Fibroblast of lung (primary cell): ENCODE results near the gene LAMTOR4. TPM values are rescaled to one million over a fixed set of nuclear protein-coding genes. Genes with fewer than 3 reads are reported as not detected.

Experiments
- DNase-seq, 2 donors: peaks; one replicate each; pipeline versions ENCODE4 v3.0.0 to v3.0.0-alpha.2; 2010; ENCODE audit warnings: low read depth in 2 of 2
- H2AFZ ChIP-seq: 2 replicates; pipeline ENCODE4 v1.5.1; 2012; ENCODE audit warnings: low read length, control low read depth, inconsistent platforms
- H3K27ac ChIP-seq: 2 replicates; pipeline ENCODE4 v1.5.1; 2011; ENCODE audit warnings: low read length, control low read depth; ENCODE audit not compliant: insufficient read depth
- H3K27me3 ChIP-seq: 2 replicates; pipeline ENCODE4 v1.5.1; 2011; ENCODE audit warnings: mild to moderate bottlenecking, low read length; ENCODE audit not compliant: control insufficient read depth, insufficient read depth
- H3K36me3 ChIP-seq: 2 replicates; pipeline ENCODE4 v1.5.1; 2011; ENCODE audit warnings: low read length; ENCODE audit not compliant: control insufficient read depth, insufficient read depth
- H3K4me1 ChIP-seq: 2 replicates; pipeline ENCODE4 v1.5.1; 2011; ENCODE audit warnings: low read length; ENCODE audit not compliant: control insufficient read depth, insufficient read depth; ENCODE audit errors: extremely low read depth
- H3K4me2 ChIP-seq: 2 replicates; pipeline ENCODE4 v1.5.1; 2011; ENCODE audit warnings: low read length, control low read depth; ENCODE audit not compliant: insufficient read depth; ENCODE audit errors: extremely low read depth
- H3K4me3 ChIP-seq, 4 experiments: fragments of 200-600 bp in 1 of 4; sonication (generic) in 1 of 4; replicated peaks in 1 of 4; 2 replicates each; pipeline ENCODE4 v1.5.1; 2011 to 2016; ENCODE audit warnings: low read length in 4 of 4, low read depth in 3 of 4, mild to moderate bottlenecking in 3 of 4, control low read depth in 2 of 4, inconsistent platforms in 1 of 4, mixed read lengths in 1 of 4; ENCODE audit not compliant: insufficient read depth in 1 of 4; ENCODE audit errors: control extremely low read depth in 1 of 4
- H3K79me2 ChIP-seq: 2 replicates; pipeline ENCODE4 v1.5.1; 2012; ENCODE audit warnings: mild to moderate bottlenecking, low read length, inconsistent platforms; ENCODE audit not compliant: control insufficient read depth, insufficient read depth
- H3K9ac ChIP-seq: 2 replicates; pipeline ENCODE4 v1.5.1; 2011; ENCODE audit warnings: mild to moderate bottlenecking, low read length, control low read depth; ENCODE audit not compliant: insufficient read depth
- H3K9me3 ChIP-seq: 2 replicates; pipeline ENCODE4 v1.5.1; 2012; ENCODE audit warnings: low read depth, low read length; ENCODE audit not compliant: control insufficient read depth, insufficient read depth
- H4K20me1 ChIP-seq: 2 replicates; pipeline ENCODE4 v1.5.1; 2011; ENCODE audit warnings: low read length; ENCODE audit not compliant: control insufficient read depth, insufficient read depth; ENCODE audit errors: extremely low read depth
- CTCF ChIP-seq, 2 donors: IDR thresholded peaks in 1 of 2; conservative IDR thresholded peaks in 1 of 2; 1 replicate in 1 of 2; 2 replicates in 1 of 2; pipeline ENCODE4 v1.5.1; 2011 to 2012; ENCODE audit warnings: low read length in 2 of 2, control low read depth in 1 of 2, inconsistent platforms in 1 of 2, low read depth in 1 of 2, mild to moderate bottlenecking in 1 of 2
- EZH2 ChIP-seq: IDR thresholded peaks from 2 replicates; pipeline ENCODE4 v1.5.1; 2012; ENCODE audit warnings: low read length, control low read depth, mild to moderate bottlenecking; ENCODE audit errors: missing control alignments
- polyA plus RNA-seq, 2 donors: library from polyadenylated mRNA; depleted of rRNA in 1 of 2; stranded (reverse) in 1 of 2; unstranded in 1 of 2; fragments of >200 nt; gene quantifications; 2 replicates each; pipeline ENCODE4 v1.2.1, GENCODE V29; 2011 to 2012; ENCODE audit warnings: missing spikeins in 1 of 2
- total RNA-seq: library from RNA; depleted of rRNA; stranded (reverse); fragments of >200 nt; gene quantifications from 2 replicates; pipeline ENCODE4 v1.2.1, GENCODE V29; 2014

Gene LAMTOR4
- total and polyA plus RNA-seq, 2 donors (not counting 1 experiment from before 2014, with no cell fraction given), result 95.0 to 116 TPM

GRCh38 chr7:100157069-100157333 is 8.3 kb downstream of the LAMTOR4 start:
- H3K9ac ChIP-seq, result no peak overlapping the region
- H4K20me1 ChIP-seq, result no peaks in the 10 kb centered on the region
- no peak overlapping the region for H3K4me2 ChIP-seq
- H3K36me3 ChIP-seq, result peaks cover 19% of the 10 kb centered on the region
- H3K4me3 ChIP-seq, result peak overlapping the region in 2 of 4 experiments; percentile 69 to 84
- H3K79me2 ChIP-seq, result peaks cover 8% of the 10 kb centered on the region
- H3K9me3 ChIP-seq, result no peaks in the 10 kb centered on the region
- no peak overlapping the region for H2AFZ ChIP-seq
- no peak for DNase-seq
- H3K27ac ChIP-seq, result no peak overlapping the region
- no peaks in the 10 kb centered on the region for H3K27me3 ChIP-seq
- TF ChIP-seq EZH2, result no peak
- peak in 1 of 2 donors; percentile 0 for TF ChIP-seq CTCF (conservative IDR thresholded peaks at IDR 0.05 in 1 of 2, IDR thresholded peaks at IDR 0.05 in 1 of 2; ENCODE audit: low read depth in 1 of 2, low read length in 2 of 2)
- peaks cover 4% of the 10 kb centered on the region for H3K4me1 ChIP-seq

GRCh38 chr7:100157334-100158228 is 8.9 kb downstream of the LAMTOR4 start:
- no peak for TF ChIP-seq EZH2
- TF ChIP-seq CTCF (conservative IDR thresholded peaks at IDR 0.05 in 1 of 2, IDR thresholded peaks at IDR 0.05 in 1 of 2; ENCODE audit: low read depth in 1 of 2, low read length in 2 of 2), result peak in 1 of 2 donors; percentile 18
- H3K27ac ChIP-seq, result peak overlapping the region; percentile 68
- peaks cover 4% of the 10 kb centered on the region for H3K4me1 ChIP-seq

GRCh38 chr7:100158229-100159098 is 9.7 kb downstream of the LAMTOR4 start, which contains the start of gene TRAPPC14:
Gene TRAPPC14, minus strand, starts transcription at chr7:100158723. Its CDS starts 224 bp downstream, at chr7:100158499.
- H3K27me3 ChIP-seq, result no peaks in the 10 kb centered on the region
- peaks cover 8% of the 10 kb centered on the region for H3K79me2 ChIP-seq
- DNase-seq, result peak; percentile 71 to 80
- H3K4me1 ChIP-seq, result peaks cover 4% of the 10 kb centered on the region
- H3K27ac ChIP-seq, result peak within 1 kb of the TSS; percentile 68
- peaks cover 19% of the 10 kb centered on the region for H3K36me3 ChIP-seq
- H2AFZ ChIP-seq, result peak within 1 kb of the TSS; percentile 57
- H3K9ac ChIP-seq, result peak within 1 kb of the TSS; percentile 81
- TF ChIP-seq EZH2 (no peak), CTCF (conservative IDR thresholded peaks at IDR 0.05 in 1 of 2, IDR thresholded peaks at IDR 0.05 in 1 of 2; ENCODE audit: low read depth in 1 of 2, low read length in 2 of 2) (no peak)
- H4K20me1 ChIP-seq, result no peaks in the 10 kb centered on the region
- H3K9me3 ChIP-seq, result no peaks in the 10 kb centered on the region
- H3K4me2 ChIP-seq, result peak within 1 kb of the TSS; percentile 90
- peak within 1 kb of the TSS; percentile 67 to 84 (median 70) for H3K4me3 ChIP-seq

More at GRCh38 chr7:100157334-100158228, 8.9 kb downstream of the LAMTOR4 start:
- H3K9ac ChIP-seq, result peak overlapping the region; percentile 81
- peak overlapping the region; percentile 90 for H3K4me2 ChIP-seq
- H3K27me3 ChIP-seq, result no peaks in the 10 kb centered on the region
- H4K20me1 ChIP-seq, result no peaks in the 10 kb centered on the region
- peaks cover 8% of the 10 kb centered on the region for H3K79me2 ChIP-seq
- peak overlapping the region; percentile 57 to 84 (median 70) for H3K4me3 ChIP-seq
- peak; percentile 48 to 64 for DNase-seq
- no peak overlapping the region for H2AFZ ChIP-seq
- no peaks in the 10 kb centered on the region for H3K9me3 ChIP-seq
- H3K36me3 ChIP-seq, result peaks cover 19% of the 10 kb centered on the region
